Measurements from ENCODE around the gene RNF212.
"Not testable (repeated sequence)": the region's sequence is repeated elsewhere in the genome, so short reads cannot be mapped to it uniquely, and the experiment has no call there.

The RNF212 gene

GRCh38 chr4:1046581-1047011 lies 66.8 kb downstream of the RNF212 start:
- DNase-seq: not testable (repeated sequence)

- no peak for DNase-seq
Observed at GRCh38 chr4:1045595-1046201, 67.7 kb downstream of the RNF212 start.

- no peak for DNase-seq
Observed at GRCh38 chr4:1045193-1045594, 68.2 kb downstream of the RNF212 start.

- DNase-seq: no peak
Observed at GRCh38 chr4:1044469-1045192, 68.7 kb downstream of the RNF212 start.

- DNase-seq: no peak
Observed at GRCh38 chr4:1043651-1044468, 69.5 kb downstream of the RNF212 start.

- DNase-seq: no peak
Observed at GRCh38 chr4:1043162-1043561, 70.2 kb downstream of the RNF212 start.

GRCh38 chr4:1042352-1043055 lies 70.9 kb downstream of the RNF212 start:
- DNase-seq: no peak

- no peak for DNase-seq
Observed at GRCh38 chr4:1041936-1042330, 71.4 kb downstream of the RNF212 start.

GRCh38 chr4:1041147-1041935 lies 72.0 kb downstream of the RNF212 start:
- no peak for DNase-seq

GRCh38 chr4:1040344-1041146 lies 72.8 kb downstream of the RNF212 start:
- no peak for DNase-seq

- DNase-seq: no peak
Observed at GRCh38 chr4:1039493-1040343, 73.6 kb downstream of the RNF212 start.

- DNase-seq: no peak
Observed at GRCh38 chr4:1038948-1039492, 74.3 kb downstream of the RNF212 start.

- DNase-seq: no peak
Observed at GRCh38 chr4:1036976-1037810, 76.2 kb downstream of the RNF212 start.

GRCh38 chr4:1036095-1036494 lies 77.3 kb downstream of the RNF212 start:
- DNase-seq: no peak

GRCh38 chr4:1035510-1035909 lies 77.9 kb downstream of the RNF212 start:
- DNase-seq: no peak

- DNase-seq: no peak
Observed at GRCh38 chr4:1033840-1034551, 79.4 kb downstream of the RNF212 start.

GRCh38 chr4:1032861-1033260 lies 80.5 kb downstream of the RNF212 start:
- DNase-seq: no peak

Data from KG1 (cell line).